Activated CD4-positive, alpha-beta T cell treated with anti-CD3 and anti-CD28 coated beads, Interleukin-2, amount 50 U/mL, for 1 hour (primary cell): ENCODE measurements around the gene DHRS4L2.
"Not testable (repeated sequence)": the region's sequence is repeated elsewhere in the genome, so short reads cannot be mapped to it uniquely, and the experiment has no call there.

ENCODE experiments used
- DNase-seq: peaks from one replicate; pipeline ENCODE4 v3.0.0-alpha.2; 2020

DHRS4L2 gene

DNA sequence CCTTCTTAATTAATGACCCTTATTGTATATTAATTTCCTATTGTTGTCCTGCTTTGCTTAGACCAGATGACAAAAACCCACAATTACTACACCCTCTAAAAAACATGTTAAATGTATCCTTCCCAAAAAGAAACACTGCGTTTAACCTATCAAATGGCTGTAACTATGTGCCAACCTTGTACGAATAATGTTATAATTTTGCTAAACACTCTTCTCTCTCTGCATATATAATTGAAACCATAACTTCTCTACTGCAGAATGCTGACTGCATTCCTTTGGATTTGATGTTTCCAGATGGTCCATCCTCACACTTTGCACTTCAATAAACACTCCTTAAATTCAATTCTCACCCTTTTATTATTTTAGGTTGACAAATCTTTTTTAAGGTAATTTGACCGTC, 31.8 kb downstream of the DHRS4L2 start:
- not testable (repeated sequence) for DNase-seq

DNA sequence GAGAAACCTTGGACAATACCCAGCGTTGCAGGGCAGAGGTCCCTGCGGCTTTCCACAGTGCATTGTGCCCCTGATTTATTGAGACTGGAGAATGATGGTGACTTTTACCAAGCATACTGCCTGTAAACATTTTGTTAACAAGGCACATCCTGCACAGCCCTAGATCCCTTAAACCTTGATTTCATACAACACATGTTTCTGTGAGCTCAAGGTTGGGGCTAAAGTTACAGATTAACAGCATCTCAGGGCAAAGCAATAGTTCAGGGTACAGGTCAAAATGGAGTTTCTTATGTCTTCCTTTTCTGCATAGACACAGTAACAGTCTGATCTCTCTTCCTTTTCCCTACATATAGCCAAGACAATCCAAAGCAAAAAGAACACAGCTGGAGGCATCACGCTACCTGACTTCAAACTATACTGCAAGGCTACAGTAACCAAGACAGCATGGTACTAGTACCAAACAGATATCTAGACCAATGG, 36.2 kb downstream of the DHRS4L2 start:
- not testable (repeated sequence) for DNase-seq

DNA sequence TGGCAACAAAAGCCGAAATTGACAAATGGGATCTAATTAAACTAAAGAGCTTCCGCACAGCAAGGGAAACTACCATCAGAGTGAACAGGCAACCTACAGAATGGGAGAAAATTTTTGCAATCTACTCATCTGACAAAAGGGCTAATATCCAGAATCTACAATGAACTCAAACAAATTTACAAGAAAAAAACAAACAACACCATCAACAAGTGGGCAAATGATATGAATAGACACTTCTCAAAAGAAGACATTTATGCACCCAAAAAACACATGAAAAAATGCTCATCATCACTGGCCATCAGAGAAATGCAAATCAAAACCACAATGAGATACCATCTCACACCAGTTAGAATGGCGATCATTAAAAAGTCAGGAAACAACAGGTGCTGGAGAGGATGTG, 41.0 kb downstream of the DHRS4L2 start:
- not testable (repeated sequence) for DNase-seq

DNA sequence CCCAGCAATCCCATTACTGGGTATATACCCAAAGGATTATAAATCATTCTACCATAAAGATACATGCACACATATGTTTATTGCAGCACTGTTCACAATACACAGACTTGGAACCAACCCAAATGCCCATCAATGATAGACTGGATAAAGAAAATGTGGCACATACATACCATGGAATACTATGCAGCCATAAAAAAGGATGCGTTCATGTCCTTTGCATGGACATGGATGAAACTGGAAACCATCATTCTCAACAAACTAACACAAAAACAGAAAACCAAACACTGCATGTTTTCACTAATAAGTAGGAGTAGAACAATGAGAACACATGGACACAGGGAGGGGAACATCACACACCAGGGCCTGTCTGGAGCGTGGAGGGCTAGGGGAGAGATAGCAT, 42.6 kb downstream of the DHRS4L2 start:
- DNase-seq, result not testable (repeated sequence)

DNA sequence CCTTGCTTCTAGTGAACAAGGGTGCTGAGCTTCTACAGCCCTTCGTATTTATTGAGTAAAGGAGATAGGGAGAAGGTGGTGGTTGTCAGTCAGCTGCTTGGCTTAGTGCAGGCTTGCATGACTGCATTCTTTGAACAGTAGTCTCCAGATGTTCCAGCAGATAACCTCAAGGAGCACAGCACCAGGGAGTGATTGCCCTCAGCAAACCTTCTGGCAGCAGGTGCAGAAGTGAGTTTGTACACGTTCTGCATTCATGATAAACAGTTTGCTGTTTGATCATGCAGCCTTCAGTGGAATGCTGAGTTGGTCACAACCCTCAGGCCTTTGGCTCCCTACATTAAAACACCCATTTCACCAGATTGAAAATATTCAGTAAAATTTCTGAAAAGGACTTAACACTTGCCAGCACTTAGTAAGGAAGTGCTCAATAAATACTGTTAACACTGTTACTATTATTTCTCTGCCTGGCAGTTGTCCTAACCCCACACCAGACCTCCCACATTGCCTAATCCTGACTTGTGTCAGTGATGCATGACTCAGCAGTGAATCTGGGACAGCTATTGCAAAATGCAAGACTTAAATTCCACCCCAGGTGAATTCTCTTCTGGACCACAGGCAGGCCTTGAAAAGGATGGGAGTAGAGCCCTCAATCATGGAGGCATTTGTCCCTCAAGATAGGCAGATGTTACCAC, 44.1 kb downstream of the DHRS4L2 start:
- no peak for DNase-seq

DNA sequence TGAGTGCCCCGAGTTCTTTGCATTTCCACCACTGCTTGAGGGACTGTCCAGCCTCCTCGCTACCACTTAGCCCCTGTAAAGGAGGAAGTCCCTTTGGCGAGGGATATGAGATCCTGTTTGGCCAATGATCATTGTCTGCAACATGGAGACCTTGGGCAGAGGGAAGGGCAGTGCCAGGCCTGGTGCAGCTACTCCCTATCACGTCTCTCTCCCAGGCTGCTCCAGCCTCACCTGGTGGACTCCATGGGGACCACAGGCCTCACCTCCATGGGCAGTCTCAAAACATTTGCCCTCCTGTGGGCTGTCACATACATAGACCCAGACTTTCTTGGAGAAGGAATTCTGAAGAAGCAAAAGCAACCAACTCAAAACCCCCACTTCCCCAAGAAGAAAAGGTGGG, 47.0 kb downstream of the DHRS4L2 start:
- not testable (repeated sequence) for DNase-seq

DNA sequence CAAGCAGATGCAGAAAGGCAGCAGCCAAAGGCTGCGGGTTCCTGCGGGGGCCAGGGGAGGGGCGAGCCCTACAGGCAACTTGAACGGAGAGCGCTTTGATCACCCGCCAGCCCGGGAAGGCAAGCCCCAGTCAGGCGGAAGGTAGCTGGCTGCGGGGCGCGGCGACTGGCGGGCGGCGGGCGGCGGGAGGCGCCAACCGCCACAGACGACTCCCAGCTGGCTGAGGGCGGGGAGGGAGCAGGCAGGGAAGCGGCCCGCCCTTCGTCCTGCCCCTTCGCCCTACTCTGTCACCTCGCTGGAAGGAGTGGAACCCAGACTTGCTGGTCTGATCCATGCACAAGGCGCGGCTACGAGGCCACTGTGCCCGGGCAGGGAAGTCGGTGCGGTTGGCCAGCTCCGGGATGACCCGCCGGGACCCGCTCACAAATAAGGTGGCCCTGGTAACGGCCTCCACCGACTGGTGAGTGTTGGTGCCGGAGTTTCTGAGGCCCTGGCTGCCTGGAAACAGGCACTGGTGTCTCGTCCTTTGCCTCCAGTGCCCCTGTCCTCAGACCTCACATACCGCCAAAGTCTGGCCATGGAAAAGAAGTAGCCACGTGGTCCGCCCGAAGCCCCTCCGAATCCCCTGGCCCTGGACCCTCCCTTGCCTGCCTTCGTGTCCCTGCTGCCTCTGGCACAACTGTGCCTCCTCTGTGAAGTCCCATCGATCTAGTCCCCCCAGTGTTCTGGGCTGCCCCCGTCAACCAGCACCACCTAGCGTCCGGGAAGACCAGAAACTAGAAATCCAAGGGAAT, 47.6 kb downstream of the DHRS4L2 start:
- peak; percentile 55 for DNase-seq

DNA sequence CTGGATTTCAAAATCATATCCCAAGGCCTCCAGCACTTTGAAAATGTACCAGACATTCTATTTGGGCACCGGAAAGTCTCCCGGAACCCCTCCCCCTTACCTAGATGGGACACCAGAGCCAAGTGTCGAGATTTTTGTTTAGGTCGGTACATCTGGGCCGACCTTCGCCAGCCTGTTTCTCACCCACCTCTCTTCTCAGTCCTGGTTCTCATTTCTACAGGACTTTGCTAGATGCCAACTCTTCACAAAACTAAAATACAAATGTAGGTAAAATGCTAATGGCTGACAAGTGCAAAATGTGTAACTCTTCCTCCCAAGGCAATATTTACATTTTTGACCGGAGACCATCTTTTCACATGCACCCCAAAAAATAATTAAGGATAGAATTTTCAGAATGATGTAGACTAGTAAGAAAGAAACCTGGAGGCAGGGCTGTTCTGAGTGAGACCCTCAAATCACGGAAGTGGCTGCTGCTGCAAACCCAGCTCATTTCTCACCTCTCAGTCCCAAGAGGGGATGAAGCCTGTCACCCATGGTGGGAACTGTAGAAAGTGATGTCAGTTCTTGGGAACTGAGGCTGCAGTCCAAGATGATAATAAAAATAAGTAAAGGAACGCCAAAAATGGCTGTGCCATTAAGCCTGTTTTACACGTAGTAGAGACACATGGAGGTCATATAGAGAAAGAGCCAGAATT, 48.4 kb downstream of the DHRS4L2 start:
- DNase-seq, result not testable (repeated sequence)

DNA sequence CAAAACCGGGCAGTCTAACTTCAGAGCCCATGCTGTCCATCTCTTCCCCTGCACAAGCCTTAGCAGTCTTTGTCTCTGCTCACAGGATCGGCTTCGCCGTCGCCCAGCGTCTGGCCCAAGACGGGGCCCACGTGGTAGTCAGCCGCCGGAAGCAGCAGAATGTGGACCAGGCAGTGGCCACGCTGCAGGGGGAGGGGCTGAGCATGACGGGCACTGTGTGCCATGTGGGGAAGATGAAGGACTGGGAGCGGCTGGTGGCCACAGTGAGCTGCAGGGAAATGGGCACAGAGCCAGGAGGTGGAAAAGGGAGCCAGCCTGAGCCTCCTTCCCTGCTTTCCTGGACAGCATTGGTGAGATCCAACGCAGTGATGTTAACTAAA, 48.9 kb downstream of the DHRS4L2 start:
- DNase-seq, result no peak

DNA sequence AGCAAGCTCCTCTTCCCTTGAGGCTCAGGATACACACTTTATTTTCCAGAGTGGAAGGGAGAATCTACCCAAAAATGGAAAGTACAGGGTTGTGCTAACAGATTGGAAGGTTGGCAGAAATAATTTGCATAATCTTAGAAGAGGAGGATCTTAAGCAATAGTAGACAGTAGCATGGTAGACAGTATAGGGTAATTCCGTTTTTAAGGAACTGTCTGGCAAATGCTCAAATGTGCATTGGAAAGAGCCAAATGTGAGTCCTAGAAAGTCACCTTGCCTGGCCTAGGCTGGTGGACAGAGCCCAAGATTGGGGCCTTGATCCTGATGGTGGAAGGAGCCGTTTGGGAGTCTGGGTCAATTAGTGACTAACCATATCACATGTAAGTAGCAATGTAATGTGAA, 50.0 kb downstream of the DHRS4L2 start:
- DNase-seq, result no peak

DNA sequence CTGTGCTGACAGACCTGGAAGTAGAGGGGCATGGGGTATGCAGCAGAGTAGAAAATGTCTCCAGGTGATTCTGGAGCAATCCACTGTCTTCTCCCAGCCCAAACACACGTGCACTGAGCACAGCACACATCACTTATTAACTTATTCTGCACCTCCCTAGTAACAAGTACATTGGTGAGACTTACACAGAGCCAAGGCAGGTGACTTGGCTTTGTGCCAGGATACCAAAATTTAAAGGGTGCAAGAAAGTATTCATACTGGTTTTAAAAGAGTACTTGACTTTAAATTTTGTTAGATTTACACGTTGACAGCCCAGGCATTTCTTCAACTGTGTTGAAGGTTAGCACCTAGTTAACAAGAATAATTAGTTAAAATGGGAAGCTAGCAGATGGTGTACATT, 52.0 kb downstream of the DHRS4L2 start:
- DNase-seq, result no peak

DNA sequence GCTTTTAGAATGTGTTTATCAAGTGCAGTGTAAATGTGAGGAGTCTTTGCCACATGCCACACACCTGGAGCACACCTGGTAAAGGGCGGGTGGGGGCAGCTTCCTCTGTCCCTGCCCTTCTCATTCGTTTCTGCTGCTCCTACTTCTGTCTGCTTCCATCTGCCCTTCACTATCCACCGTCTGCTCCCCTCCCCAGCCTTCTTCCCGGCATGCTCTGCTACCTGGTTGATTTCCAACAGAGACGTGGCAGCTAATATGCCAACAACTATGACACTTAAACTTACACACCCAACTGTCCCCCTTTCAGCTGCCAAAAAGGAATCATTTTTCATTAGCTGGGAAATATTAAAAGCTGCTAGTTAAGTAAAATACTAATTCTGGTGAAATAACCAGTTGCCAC, 54.0 kb downstream of the DHRS4L2 start:
- DNase-seq, result no peak

DNA sequence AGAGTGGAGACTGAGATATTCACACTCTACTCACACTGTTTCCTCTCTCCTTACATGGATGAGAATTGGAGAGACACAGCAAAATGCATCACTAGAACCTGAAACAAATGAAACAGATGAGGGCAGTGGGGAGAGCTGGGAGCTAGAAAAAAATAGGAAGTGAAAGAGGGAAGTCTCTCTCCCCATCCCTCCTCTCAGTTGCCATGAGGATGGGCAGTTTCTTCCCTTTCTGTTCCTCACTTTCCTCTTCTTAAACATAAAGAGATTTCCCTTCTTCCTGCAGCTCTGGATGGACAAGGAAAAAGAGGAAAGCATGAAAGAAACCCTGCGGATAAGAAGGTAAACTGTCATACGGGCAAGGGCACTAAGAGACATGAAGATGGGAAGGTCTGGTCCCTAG, 60.3 kb downstream of the DHRS4L2 start:
- not testable (repeated sequence) for DNase-seq

DNA sequence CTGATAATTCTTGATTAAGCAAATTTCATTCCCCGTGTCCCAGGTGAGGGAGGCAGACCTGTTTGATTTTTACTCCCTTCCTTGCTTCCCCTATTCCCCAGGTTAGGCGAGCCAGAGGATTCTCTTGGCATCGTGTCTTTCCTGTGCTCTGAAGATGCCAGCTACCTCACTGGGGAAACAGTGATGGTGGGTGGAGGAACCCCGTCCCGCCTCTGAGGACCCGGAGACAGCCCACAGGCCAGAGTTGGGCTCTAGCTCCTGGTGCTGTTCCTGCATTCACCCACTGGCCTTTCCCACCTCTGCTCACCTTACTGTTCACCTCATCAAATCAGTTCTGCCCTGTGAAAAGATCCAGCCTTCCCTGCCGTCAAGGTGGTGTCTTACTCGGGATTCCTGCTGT, 62.0 kb downstream of the DHRS4L2 start:
- not testable (repeated sequence) for DNase-seq

DNA sequence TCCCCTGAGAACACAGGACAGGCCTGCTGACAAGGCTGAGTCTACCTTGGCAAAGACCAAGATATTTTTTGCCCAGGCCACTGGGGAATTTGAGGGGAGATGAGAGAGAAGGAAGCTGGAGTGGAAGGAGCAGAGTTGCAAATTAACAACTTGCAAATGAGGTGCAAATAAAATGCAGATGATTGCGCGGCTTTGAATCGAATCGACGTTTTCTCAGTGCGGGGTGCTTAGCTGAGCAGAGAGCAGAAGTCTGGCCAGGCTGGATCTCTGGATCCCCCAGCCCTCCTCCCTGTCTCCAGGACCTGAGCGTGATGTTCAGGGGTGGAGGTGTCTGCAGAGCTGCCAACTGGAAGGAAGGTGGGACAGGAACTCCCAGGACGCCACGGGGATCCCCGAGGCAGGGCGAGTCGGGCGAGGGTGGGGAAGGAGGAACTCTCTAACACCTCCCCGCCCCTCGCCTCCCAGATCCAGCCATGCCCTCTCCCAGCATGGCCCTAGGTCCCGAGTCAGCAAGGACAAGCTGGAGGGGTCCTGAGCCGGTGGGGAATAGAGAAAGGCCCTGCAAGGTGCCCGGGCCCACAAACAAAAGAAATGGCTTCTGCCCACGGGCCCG, 62.6 kb downstream of the DHRS4L2 start:
- no peak for DNase-seq

DNA sequence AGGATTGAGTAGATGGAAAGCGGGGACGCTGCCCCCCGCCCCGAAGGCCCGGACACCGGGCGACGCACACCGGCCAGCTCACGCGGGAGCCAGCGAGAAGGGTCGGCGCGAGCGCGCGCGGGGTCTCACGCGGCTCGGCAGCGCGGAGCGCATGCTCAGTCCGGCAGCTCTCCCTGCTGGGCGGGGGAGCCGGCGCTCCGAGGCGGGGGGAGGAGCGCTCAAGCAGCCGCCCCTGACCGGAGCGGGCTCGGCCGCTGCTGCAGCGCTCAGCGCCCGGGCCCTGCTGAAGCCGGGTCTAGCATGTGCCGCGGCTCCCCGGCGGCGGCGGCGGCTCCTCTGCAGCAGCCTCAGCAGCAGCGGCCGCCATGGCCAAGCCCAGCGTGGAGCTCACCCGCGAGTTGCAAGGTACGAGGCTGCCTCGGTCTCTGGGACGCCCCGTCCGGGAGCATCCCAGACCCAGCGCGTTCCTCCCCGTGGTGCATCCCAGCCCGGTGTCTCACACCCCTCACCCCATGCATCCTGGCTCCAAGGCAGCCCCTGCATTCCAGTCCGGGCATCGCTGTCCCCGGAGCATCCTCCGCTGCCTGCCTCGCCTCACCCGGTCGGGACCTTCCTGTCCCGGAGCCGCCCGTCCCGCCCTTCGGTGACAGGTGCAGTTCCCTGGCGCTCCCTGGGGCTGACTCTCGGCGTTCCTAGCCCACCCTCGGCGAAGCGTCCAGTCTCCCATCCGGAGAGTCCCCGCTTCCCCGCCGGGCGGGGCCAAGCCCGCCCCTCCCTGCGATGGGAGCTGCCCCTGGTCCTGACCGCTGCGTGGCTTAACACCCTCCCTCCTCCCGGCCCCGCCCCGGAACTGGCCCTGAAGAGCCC, 63.3 kb downstream of the DHRS4L2 start, which contains the start of gene CARMIL3:
Gene CARMIL3, plus strand, starts transcription at position 221 of the 867 bp plus-strand sequence. Its CDS starts 145 bp downstream, at position 366.
- DNase-seq, result peak; percentile 50

DNA sequence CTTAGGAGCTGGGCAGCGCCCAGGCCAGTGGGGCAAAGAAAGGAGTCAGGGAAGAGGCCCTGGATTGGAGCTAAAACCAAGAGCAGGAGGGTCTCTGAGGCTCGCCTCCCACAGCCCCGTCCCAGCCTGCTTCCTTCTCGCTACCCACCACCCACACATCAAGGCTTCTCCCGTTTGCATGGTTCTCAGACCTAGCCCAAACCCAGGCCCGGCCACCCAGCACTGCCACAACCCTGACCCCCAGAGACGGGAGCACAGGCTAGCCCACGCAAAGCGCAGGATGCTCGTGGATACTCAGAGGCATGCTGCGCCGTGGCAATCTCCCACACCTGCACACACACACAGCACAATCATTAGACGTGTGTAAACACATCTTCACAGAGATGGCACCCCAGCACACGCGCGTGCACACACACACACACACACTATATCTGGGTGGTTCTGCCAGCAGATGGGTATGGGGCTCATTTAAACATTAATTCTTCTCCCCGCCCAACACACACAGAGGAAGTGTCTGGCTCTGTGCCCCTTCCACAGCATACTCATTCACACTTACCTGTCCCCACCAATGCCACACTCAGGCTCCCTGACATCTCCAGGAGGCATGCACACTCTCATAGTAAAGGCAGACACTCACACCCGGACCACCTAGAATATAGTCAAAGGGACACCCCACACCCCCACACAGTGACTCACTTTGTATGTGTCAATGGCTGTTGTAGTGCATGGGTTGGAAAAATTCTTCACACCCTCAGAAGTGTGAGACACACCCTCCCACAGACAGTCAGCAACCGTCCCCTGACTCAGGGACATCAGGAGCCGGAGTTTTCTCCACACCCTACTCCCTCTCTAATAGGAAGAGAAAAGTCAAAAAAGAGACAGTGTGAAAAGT, 64.2 kb downstream of the DHRS4L2 start:
- no peak for DNase-seq

DNA sequence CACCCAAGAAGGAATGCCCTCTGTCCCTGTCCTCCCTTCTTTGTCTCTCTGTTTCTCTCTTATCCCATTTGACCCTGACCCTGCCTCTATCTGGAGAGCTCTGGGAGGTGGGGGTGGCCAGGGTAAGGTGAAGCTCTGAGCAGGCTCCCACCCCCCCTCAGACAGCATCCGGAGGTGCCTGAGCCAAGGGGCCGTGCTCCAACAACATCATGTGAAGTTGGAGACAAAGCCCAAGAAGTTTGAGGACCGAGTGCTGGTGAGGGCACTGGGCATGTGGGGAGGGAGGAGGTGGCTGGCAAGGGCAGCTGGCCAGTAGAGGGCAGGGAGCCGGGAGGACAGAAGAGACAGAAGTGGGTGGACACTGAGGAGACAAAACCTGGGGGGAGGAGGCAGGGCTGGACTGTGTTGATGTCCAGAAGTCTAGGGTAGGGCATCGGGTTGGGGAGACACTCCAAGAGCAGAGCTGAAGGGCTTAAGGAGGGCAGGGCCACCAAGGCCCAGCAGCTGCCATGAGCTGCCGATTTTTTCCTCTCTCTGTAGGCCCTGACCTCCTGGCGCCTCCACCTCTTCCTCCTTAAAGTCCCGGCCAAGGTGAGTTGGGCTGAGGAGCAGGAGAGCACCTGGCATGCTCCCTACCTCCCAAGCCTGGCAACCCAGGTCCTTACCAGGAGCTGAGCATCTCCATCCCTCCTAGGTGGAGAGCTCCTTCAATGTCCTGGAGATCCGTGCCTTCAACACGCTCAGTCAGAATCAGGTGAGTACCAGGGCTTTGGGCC, 65.0 kb downstream of the DHRS4L2 start:
- no peak for DNase-seq

DNA sequence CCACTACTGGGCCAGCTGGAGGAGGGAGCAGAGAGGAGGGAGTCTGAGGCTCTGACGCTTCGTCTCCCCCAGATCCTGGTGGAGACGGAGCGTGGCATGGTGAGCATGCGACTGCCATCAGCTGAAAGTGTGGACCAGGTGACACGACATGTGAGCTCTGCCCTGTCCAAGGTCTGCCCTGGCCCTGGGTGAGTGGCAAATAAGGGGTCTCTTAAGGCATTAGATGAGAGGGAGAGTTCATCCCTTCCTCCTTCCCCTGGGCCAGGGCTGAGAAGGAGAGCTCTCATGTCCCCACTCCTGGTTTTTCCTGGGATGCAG, 65.6 kb downstream of the DHRS4L2 start:
- DNase-seq, result no peak

DNA sequence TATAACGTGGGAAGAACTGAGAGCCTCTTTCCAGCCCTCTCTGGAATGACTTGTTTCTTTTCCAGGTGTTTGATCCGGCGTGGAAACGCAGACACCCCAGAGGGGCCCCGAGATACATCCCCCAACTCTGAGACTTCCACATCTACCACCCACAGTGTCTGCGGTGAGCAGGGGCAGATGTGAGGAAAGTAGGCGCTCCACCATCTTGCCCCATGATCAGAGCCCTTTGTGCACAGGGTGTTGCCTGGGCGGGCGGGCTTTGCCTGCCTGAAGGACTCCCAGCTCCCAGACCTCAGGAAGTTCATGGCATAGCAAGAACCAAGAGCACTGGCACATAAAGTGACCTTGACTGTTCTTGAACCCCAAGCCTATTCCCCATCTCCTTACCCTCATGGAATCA, 65.9 kb downstream of the DHRS4L2 start:
- DNase-seq, result no peak
